HG03064 (cell line): ENCODE measurements around the gene F10.

ENCODE experiments used
- ATAC-seq: cut with Tn5 transposase; IDR thresholded peaks from one replicate; pipeline ENCODE4 v1.9.1; 2021; ENCODE audit warnings: low read depth; ENCODE audit not compliant: unreplicated experiment

Gene F10

GRCh38 chr13:113187263-113187669 is 64.7 kb downstream of the F10 start:
- ATAC-seq, result no peak

DNA sequence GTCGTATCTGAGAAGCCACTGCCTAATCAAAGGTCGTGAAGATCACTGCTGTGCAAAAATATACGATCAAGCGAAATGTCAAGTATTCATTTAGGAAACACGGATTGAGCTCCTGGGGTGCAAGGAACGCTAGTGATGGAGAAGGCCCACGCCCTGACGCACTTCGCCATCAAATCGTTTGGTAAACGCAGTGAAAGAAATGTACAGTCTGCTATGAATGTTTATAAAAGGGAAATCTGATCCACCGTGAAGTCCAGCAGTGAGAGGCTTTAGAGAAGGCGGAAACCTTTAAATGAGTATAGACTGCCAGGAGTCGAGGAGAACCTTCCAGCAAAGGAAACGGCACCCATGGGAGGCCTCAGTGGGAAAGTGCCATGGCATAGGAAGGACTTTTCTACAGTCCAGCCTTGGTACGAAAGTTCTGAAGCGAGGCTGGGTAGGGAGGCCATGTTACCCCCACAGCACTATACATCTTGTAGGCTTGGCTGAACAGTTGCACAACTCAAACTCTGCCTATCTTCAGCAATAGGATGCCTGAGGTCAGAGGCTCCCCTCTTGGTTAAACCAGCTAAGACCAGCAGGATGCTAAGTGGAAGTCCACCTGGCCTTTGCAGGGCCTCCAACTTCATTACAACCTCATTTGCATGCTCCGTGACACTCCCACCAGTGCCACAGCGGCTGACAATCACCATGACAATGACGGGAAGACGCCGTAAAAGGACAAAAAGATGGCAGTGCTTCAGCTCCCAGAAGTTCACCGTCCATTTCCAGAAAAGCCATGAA is 65.5 kb downstream of the F10 start:
- no peak for ATAC-seq

GRCh38 chr13:113190181-113190580 is 67.6 kb downstream of the F10 start:
- no peak for ATAC-seq

DNA sequence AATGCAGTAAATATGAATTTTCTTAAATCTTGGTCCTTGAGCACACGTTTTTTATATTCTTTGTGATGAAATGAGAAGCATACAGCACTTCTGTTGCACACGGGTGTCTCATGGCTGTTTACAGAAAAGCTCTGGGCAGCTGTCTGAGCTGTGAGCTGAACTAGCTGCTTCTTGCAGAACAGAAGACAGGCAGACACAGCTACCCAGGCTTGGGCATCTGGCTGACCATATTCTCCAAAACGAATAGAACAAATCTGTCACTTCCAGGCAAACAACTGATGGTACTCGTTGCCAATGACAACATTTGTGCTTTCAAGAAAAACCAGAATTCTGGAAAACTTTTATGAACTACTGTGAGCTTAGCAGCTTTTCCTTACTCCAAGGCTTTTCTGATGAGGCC is 69.7 kb downstream of the F10 start:
- ATAC-seq, result no peak

GRCh38 chr13:113192902-113193301 is 70.3 kb downstream of the F10 start:
- no peak for ATAC-seq

- no peak for ATAC-seq
Measured at GRCh38 chr13:113195360-113195759, 72.8 kb downstream of the F10 start.

GRCh38 chr13:113196970-113197737 is 74.6 kb downstream of the F10 start:
- no peak for ATAC-seq
